WERI-Rb-1 (cell line): ENCODE measurements around the gene RYR2.

Experiments
- DNase-seq: peaks from one replicate; pipeline ENCODE4 v3.0.0-alpha.2; 2020
- H3K27ac ChIP-seq: fragments of 250-450 bp; sonication (Bioruptor Pico); 2 replicates; pipeline ENCODE4 v1.5.1; 2020; ENCODE audit warnings: mild to moderate bottlenecking, moderate library complexity
- H3K27me3 ChIP-seq: fragments of 250-450 bp; sonication (Bioruptor Pico); 2 replicates; pipeline ENCODE4 v1.5.1; 2021; ENCODE audit warnings: mild to moderate bottlenecking, low read depth, moderate library complexity; ENCODE audit not compliant: insufficient read depth, severe bottlenecking
- H3K36me3 ChIP-seq: fragments of 250-450 bp; sonication (Bioruptor Pico); 2 replicates; pipeline ENCODE4 v1.5.1; 2020; ENCODE audit warnings: mild to moderate bottlenecking, moderate library complexity
- H3K4me3 ChIP-seq: 2 replicates; pipeline ENCODE4 v1.5.1; 2011; ENCODE audit warnings: low read depth, mild to moderate bottlenecking, control low read depth, low read length
- H3K9me3 ChIP-seq: fragments of 250-450 bp; sonication (Bioruptor Pico); 2 replicates; pipeline ENCODE4 v1.5.1; 2021; ENCODE audit warnings: mild to moderate bottlenecking, moderate library complexity; ENCODE audit not compliant: severe bottlenecking
- TF ChIP-seq, protein P1 (sequence below): IDR thresholded peaks from 2 replicates; pipeline ENCODE4 v1.5.1; 2011; ENCODE audit warnings: low read depth, mild to moderate bottlenecking, control low read depth, inconsistent platforms, low read length

Gene RYR2

DNA sequence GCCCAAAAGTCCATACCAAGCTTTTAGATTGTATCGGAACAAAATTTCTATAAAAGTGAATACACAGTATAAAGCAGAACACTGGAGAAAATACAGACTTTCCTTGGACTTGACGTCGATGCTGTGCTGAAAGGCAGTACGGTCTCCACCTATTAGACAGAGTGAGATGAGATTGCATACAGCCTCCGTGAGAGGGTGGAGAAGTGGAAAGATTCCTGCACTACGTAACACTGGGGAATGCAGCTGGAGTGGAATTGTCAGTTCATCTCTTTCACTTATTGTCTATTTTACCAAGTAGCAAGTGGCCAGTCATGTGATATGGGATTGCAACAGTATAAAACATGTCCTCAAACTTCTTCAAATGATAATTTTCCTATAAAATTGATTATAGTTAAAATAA, 639.2 kb downstream of the RYR2 start:
- TF ChIP-seq, protein P1, sequence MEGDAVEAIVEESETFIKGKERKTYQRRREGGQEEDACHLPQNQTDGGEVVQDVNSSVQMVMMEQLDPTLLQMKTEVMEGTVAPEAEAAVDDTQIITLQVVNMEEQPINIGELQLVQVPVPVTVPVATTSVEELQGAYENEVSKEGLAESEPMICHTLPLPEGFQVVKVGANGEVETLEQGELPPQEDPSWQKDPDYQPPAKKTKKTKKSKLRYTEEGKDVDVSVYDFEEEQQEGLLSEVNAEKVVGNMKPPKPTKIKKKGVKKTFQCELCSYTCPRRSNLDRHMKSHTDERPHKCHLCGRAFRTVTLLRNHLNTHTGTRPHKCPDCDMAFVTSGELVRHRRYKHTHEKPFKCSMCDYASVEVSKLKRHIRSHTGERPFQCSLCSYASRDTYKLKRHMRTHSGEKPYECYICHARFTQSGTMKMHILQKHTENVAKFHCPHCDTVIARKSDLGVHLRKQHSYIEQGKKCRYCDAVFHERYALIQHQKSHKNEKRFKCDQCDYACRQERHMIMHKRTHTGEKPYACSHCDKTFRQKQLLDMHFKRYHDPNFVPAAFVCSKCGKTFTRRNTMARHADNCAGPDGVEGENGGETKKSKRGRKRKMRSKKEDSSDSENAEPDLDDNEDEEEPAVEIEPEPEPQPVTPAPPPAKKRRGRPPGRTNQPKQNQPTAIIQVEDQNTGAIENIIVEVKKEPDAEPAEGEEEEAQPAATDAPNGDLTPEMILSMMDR, result no peak
- Histone ChIP-seq H3K4me3 (no peak overlapping the region), H3K27ac (no peak overlapping the region), H3K9me3 (no peaks in the 10 kb centered on the region), H3K36me3 (no peaks in the 10 kb centered on the region), H3K27me3 (no peaks in the 10 kb centered on the region)
- no peak for DNase-seq

DNA sequence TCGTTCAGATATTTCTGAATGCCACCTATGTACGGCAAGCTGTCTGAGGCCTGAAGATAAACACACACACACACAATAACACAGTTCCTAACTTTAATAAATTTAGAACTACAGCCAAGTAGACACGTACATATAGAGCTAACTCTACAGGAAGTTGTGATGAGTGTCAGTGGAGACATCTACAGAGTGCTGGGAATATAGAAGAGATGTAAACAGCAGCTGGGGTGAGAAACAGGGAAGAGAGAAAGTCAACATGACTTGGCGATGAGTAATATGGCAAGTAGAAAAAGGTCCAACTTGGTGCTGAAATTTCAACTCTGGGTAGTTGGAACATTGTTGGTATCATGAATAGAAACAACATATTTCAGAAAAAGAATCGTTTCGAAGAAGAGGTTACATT, 642.3 kb downstream of the RYR2 start:
- TF ChIP-seq, protein P1, result no peak
- DNase-seq, result no peak
- Histone ChIP-seq H3K27ac (no peak overlapping the region), H3K36me3 (no peaks in the 10 kb centered on the region), H3K9me3 (no peaks in the 10 kb centered on the region), H3K27me3 (no peaks in the 10 kb centered on the region), H3K4me3 (no peak overlapping the region)

DNA sequence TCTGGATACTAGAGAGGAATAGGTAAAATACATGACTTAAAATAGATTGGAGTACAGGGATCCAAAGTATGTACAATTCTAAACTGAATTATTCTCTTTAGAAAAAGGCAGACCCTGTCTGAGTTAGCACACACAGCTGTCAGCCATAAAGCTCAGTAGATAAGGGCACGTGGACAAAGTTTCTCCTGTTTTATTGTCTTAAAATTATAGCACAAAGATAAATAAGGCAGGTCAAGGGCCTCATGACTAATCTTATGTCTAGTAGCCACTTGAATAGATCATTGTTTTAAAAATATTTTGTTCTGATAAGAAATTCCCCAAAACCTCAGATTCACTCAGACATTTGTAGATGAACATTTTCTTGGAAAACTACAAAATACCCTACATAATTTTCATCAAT, 643.6 kb downstream of the RYR2 start:
- H3K9me3 ChIP-seq, result no peaks in the 10 kb centered on the region
- no peak for DNase-seq
- TF ChIP-seq, protein P1, result no peak
- H3K27me3 ChIP-seq, result no peaks in the 10 kb centered on the region
- no peak overlapping the region for H3K4me3 ChIP-seq
- no peak overlapping the region for H3K27ac ChIP-seq
- no peaks in the 10 kb centered on the region for H3K36me3 ChIP-seq

DNA sequence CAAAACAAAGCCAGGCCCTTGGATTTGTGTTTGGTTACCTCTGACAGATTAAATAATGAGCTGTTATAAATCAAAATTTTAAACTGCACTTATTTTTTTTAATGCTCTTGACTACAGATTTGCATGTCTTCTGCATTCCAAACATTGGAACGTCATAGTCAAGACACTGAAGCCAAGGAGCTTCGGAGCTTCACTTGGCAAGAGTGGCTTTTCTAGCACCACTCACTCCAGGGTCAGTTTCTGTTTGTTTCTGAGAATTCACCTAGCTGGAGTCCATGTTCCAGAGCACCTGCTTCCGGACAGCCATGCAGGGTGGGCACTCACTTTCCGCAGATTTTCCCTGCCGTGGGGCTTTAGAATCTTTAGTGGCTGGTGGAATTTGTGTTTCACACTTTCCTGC, 645.8 kb downstream of the RYR2 start:
- H3K36me3 ChIP-seq, result no peaks in the 10 kb centered on the region
- H3K27me3 ChIP-seq, result no peaks in the 10 kb centered on the region
- no peak overlapping the region for H3K27ac ChIP-seq
- no peak overlapping the region for H3K4me3 ChIP-seq
- no peaks in the 10 kb centered on the region for H3K9me3 ChIP-seq
- TF ChIP-seq, protein P1, result no peak
- no peak for DNase-seq

DNA sequence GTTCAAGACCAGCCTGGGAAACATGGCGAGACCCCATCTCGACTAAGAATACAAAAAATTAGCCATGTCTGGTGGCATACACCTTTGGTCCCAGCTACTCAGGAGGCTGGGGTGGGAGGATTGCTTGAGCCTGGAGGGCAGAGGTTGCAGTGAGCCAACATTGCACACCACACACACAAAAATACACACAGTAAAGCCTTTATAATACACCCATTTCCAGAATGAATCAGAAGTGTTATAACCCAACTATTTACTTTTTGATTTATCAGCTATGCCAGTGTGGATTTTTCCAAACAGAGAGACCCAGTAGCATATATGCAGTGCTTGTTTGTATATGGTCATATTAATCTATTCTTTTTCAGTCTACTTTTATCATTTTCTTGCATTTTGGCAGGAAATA, 648.7 kb downstream of the RYR2 start:
- Histone ChIP-seq H3K27ac (no peak overlapping the region), H3K27me3 (no peaks in the 10 kb centered on the region), H3K9me3 (no peaks in the 10 kb centered on the region), H3K4me3 (no peak overlapping the region), H3K36me3 (no peaks in the 10 kb centered on the region)
- no peak for DNase-seq
- TF ChIP-seq, protein P1, result no peak

DNA sequence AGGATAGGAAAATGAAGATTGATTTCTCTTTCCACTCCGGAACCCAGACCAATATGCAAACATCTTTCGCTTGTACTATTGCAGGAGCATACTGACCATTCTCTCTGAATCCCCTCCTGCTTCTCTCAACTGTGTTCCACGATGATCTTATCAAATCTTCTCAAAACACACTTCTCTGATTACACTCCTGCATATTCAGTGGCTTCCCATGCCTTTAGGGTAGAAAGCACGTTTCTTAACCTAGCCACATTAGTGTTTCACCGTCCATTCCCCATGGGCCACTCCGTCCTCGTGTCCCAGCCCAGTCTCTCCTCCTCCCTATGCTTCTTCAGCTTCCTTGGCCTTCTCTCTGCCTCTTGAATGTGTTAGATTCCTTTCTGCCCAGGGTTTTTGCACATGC, 650.3 kb downstream of the RYR2 start:
- TF ChIP-seq, protein P1, result no peak
- no peak for DNase-seq
- H3K9me3 ChIP-seq, result no peaks in the 10 kb centered on the region
- no peaks in the 10 kb centered on the region for H3K27me3 ChIP-seq
- H3K4me3 ChIP-seq, result no peak overlapping the region
- no peaks in the 10 kb centered on the region for H3K36me3 ChIP-seq
- H3K27ac ChIP-seq, result no peak overlapping the region
